Activated CD4-positive, alpha-beta memory T cell treated with anti-CD3 and anti-CD28 coated beads for 36 hours (primary cell): Measurements from ENCODE around the gene MAEA. TPM values are rescaled to one million over a fixed set of nuclear protein-coding genes. Genes with fewer than 3 reads are reported as not detected.

Experiments
- CTCF ChIA-PET: fragments of 350-600 bp; sonication (Branson Sonifier 250); formaldehyde crosslinking; loops from one replicate; lab custom pipeline; 2021; ENCODE audit warnings: antibody characterized with exemption, inconsistent platforms; lab: Charles Lee
- POLR2A ChIA-PET: fragments of 350-600 bp; sonication (Branson Sonifier 250); formaldehyde crosslinking; loops from one replicate; lab custom pipeline; 2021; ENCODE audit warnings: antibody characterized with exemption; lab: Charles Lee
- DNase-seq: peaks from one replicate; pipeline ENCODE4 v3.0.0-alpha.2; 2020
- H3K27ac Mint-ChIP-seq: one replicate; pipeline ENCODE4 v1.8.0; 2021; ENCODE audit warnings: mixed read lengths
- H3K27me3 Mint-ChIP-seq: one replicate; pipeline ENCODE4 v1.8.0; 2021; ENCODE audit warnings: mixed read lengths
- H3K36me3 Mint-ChIP-seq: one replicate; pipeline ENCODE4 v1.8.0; 2021; ENCODE audit warnings: mixed read lengths
- H3K4me1 Mint-ChIP-seq: one replicate; pipeline ENCODE4 v1.8.0; 2021; ENCODE audit warnings: low read depth, mixed read lengths
- H3K4me3 Mint-ChIP-seq: one replicate; pipeline ENCODE4 v1.8.0; 2021; ENCODE audit warnings: mild to moderate bottlenecking, mixed read lengths
- H3K9me3 Mint-ChIP-seq: one replicate; pipeline ENCODE4 v1.8.0; 2021; ENCODE audit warnings: mixed read lengths
- intact Hi-C: fragments of 100-400 bp; cut with micrococcal nuclease; formaldehyde crosslinking; loops from one replicate; pipeline ENCODE4 v1.15.1; 2023
- total RNA-seq, 2 experiments: library from RNA; stranded (reverse); gene quantifications; one replicate each; pipeline ENCODE4 v1.2.3, GENCODE V29; 2021

The MAEA gene
- total RNA-seq, 2 experiments from 2014 or later, result 47.3 to 50.3 TPM

DNA sequence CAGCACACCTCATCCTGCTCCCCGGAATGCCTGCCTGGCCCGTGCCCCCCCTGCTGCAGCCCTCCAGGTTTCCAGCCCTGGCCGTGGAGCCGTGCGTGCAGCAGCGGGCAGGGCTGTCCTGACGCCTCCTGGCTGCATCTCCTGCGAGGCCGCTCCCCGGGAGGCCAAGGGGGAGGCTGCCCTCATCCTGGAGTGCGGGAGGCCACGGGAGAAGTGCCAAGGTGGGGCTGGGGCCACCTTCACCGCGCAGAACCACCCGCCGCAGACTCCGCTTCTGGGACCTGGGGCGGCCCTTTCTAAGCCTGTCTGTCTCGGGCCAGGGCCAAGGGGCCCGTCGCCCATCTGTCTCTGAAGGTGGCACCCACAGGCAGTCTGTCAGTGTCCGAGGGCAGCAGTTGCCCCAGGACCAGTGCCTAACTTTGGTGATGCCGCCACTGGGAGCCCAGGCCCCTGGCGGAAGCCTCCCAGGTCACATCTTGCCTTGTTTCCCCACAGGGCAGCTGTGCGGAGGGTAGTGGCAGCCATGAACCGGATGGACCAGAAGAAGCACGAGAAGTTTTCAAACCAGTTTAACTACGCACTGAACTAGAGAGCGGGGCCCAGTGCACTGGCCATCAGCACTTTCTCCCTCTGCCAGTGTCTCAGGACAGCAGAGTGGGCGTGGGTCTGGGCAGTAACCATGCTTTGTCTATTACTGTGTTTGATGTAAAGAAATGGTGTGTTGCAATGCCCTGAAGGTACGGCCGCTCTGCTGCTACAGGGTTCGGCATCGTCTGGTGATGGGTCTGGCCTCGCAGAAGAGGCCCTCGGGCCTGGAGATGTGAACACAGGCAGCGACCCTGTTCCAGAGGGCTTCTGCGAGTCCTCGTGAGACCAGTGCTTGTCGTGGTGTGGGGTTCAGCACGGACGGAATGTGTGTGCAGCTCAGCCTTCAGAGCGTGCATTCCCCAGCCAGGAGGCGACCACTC, 96.0 kb downstream of the MAEA start:
- peaks cover 12% of the 10 kb centered on the region for H3K9me3 Mint-ChIP-seq
- intact Hi-C loops, result no loop called here
- no peaks in the 10 kb centered on the region for H3K4me1 Mint-ChIP-seq

More for the DNA sequence above, 96.0 kb downstream of the MAEA start:
- CTCF ChIA-PET, result no interaction called here
- peaks cover 34% of the 10 kb centered on the region for H3K36me3 Mint-ChIP-seq
- no peaks in the 10 kb centered on the region for H3K27me3 Mint-ChIP-seq
- no peak for DNase-seq
- H3K27ac Mint-ChIP-seq, result no peak overlapping the region
- POLR2A ChIA-PET, result no interaction called here
- H3K4me3 Mint-ChIP-seq, result no peak overlapping the region

Other genes starting within 250 kb of the MAEA start
- 1 to 10 TPM in 1 of 2 experiments, under 1 TPM in 1; 0.87 to 1.4 TPM for gene RNF212, start 176.3 kb upstream of the MAEA start, total RNA-seq
- gene SPON2, start 117.3 kb upstream of the MAEA start, total RNA-seq, result 1 to 10 TPM; 9.0 to 9.5 TPM
- 100 to 1,000 TPM; 154 to 162 TPM for gene CTBP1, start 40.8 kb upstream of the MAEA start, total RNA-seq
- gene UVSSA, start 57.3 kb downstream of the MAEA start, total RNA-seq, result 10 to 100 TPM; 20.2 to 21.5 TPM
- gene NKX1-1, start 116.6 kb downstream of the MAEA start, total RNA-seq, result not detected